Measurements from ENCODE around the gene CD58.

DNA sequence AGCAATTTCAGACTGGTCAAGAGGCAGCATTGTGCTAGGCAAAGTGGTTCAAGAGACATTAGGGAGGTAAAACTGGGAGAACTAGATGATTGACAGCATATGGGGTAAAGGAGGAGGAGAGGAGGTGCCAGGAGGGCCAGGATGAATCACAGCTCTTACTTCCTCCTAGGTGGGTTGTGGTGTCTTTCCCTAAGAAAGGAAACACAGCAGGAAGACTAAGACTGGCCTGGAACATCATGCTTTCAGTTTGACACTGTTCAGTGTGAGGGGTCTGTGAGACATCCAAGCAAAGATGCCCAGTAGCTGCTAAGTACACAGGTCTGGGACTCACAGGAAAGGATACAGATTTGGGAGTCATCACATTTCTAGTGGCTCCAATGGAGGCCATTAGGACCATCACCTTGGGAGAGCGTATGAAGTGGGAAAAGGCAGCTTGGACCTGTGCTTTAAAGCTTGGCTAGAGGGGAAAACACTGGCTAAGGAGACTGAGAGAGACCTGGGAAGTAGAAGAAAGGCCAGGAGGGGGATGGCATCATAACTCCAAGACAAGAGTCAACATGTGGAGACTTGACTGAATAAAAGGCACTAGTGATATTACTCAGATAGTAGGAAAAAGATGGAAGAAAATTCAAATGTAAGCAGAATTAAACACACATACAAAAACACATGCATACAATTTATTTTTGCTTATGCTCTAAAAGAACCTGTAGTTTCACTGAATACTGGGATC lies 17.3 kb downstream of the CD58 start:
- TF ChIP-seq SIN3A (IDR thresholded peaks at IDR 0.05; ENCODE audit: borderline replicate concordance, low read depth, low read length): no peak
- TF ChIP-seq, protein P1, sequence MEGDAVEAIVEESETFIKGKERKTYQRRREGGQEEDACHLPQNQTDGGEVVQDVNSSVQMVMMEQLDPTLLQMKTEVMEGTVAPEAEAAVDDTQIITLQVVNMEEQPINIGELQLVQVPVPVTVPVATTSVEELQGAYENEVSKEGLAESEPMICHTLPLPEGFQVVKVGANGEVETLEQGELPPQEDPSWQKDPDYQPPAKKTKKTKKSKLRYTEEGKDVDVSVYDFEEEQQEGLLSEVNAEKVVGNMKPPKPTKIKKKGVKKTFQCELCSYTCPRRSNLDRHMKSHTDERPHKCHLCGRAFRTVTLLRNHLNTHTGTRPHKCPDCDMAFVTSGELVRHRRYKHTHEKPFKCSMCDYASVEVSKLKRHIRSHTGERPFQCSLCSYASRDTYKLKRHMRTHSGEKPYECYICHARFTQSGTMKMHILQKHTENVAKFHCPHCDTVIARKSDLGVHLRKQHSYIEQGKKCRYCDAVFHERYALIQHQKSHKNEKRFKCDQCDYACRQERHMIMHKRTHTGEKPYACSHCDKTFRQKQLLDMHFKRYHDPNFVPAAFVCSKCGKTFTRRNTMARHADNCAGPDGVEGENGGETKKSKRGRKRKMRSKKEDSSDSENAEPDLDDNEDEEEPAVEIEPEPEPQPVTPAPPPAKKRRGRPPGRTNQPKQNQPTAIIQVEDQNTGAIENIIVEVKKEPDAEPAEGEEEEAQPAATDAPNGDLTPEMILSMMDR (IDR thresholded peaks at IDR 0.05): no peak
- TF ChIP-seq GATA2 (CRISPR knock-in tag; IDR thresholded peaks at IDR 0.05): no peak
- TF ChIP-seq RXRA (IDR thresholded peaks at IDR 0.05; ENCODE audit: borderline replicate concordance, low read depth): no peak
- TF ChIP-seq RFX5 (IDR thresholded peaks at IDR 0.05; ENCODE audit: low read length): no peak
- TF ChIP-seq POLR2AphosphoS5 (IDR thresholded peaks at IDR 0.05; ENCODE audit: low read depth, low read length): no peak
- no peak for TF ChIP-seq RAD21 (IDR thresholded peaks at IDR 0.05; ENCODE audit: low read length)
